HG03432 (cell line): ENCODE results near the gene MAP2K7.
"Not testable (repeated sequence)": the region's sequence is repeated elsewhere in the genome, so short reads cannot be mapped to it uniquely, and the experiment has no call there.

Experiments
- ATAC-seq: cut with Tn5 transposase; IDR thresholded peaks from one replicate; pipeline ENCODE4 v1.9.1; 2021; ENCODE audit warnings: mild to moderate bottlenecking, moderate library complexity; ENCODE audit not compliant: unreplicated experiment

Gene MAP2K7

GRCh38 chr19:7903244-7904073, at the start of gene MAP2K7:
Gene MAP2K7 (plus strand): TSS chr19:7903877. CDS start chr19:7903945, 68 bp downstream.
- peak; percentile 79 for ATAC-seq

GRCh38 chr19:7855426-7856108, 48.1 kb upstream of the MAP2K7 start:
- ATAC-seq: no peak

- ATAC-seq: no peak
These were observed 47.5 kb upstream of the MAP2K7 start for GRCh38 chr19:7856109-7856591.

GRCh38 chr19:7856679-7857663, 46.7 kb upstream of the MAP2K7 start:
- no peak for ATAC-seq

- ATAC-seq: no peak
These were observed 46.0 kb upstream of the MAP2K7 start for GRCh38 chr19:7857727-7858108.

GRCh38 chr19:7858109-7858770, 45.4 kb upstream of the MAP2K7 start:
- ATAC-seq: no peak

GRCh38 chr19:7859087-7859486, 44.6 kb upstream of the MAP2K7 start:
- not testable (repeated sequence) for ATAC-seq

GRCh38 chr19:7859831-7860713, 43.6 kb upstream of the MAP2K7 start:
- no peak for ATAC-seq

- ATAC-seq: no peak
These were observed 42.7 kb upstream of the MAP2K7 start for GRCh38 chr19:7860714-7861618.

GRCh38 chr19:7861619-7862412, 41.9 kb upstream of the MAP2K7 start:
- no peak for ATAC-seq

GRCh38 chr19:7862413-7862951, 41.2 kb upstream of the MAP2K7 start:
- no peak for ATAC-seq

GRCh38 chr19:7863157-7863970, 40.3 kb upstream of the MAP2K7 start:
- no peak for ATAC-seq

- ATAC-seq: no peak
These were observed 39.5 kb upstream of the MAP2K7 start for GRCh38 chr19:7863971-7864689.

- ATAC-seq: no peak
These were observed 39.0 kb upstream of the MAP2K7 start for GRCh38 chr19:7864690-7865074.

GRCh38 chr19:7865262-7865911, 38.3 kb upstream of the MAP2K7 start:
- no peak for ATAC-seq
